ENCODE data around the gene PRKCD. TPM values are rescaled to one million over a fixed set of nuclear protein-coding genes. Genes with fewer than 3 reads are reported as not detected.

Gene PRKCD
- total and polyA plus RNA-seq, 2 donors (not counting 1 experiment from before 2014, with no cell fraction given), result 46.7 to 68.8 TPM

DNA sequence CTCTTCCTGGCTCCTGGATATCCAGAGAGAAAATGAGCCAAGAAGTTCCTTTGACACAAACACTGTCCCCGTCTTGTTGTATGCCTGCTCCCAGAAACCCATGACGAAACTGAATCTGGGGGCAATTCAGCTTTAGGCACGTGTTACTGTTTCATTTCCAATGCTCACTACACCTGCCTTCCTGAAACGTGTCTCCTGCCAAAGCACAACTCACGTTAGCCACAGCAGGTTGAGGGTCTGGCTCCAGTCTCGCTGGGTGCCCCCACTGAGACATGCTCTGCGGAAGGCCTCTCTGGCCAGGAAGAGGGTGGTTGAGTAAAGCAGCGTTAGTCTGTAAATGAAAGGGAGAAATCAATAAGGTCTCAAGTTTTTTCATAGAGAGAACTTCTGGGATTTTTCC, 37.5 kb upstream of the PRKCD start:
- DNase-seq, result no peak
- Histone ChIP-seq H3K4me1 (ENCODE audit: control insufficient read depth in 2 of 2, insufficient read depth in 2 of 2, low read length in 2 of 2) (no peaks in the 10 kb centered on the region), H2AFZ (ENCODE audit: insufficient read depth, low read depth, low read length, poor library complexity, severe bottlenecking) (no peak overlapping the region), H3K4me2 (replicated peaks; ENCODE audit: low read depth, low read length, poor library complexity, severe bottlenecking) (no peak overlapping the region), H3K4me3 (ENCODE audit: control extremely low read depth in 1 of 5, extremely low read depth in 1 of 5, insufficient read depth in 1 of 5, low read depth in 2 of 5, low read length in 4 of 5) (no peak overlapping the region), H3K36me3 (replicated peaks in 1 of 2; ENCODE audit: control extremely low read depth in 1 of 2, control insufficient read depth in 1 of 2, extremely low read depth in 1 of 2, insufficient read depth in 2 of 2, low read length in 1 of 2) (peaks cover 24 to 75% of the 10 kb centered on the region in 2 experiments), H3K27ac (ENCODE audit: low read length in 2 of 2) (no peak overlapping the region), H3K9me3 (ENCODE audit: control extremely low read depth in 1 of 3, control insufficient read depth in 2 of 3, insufficient read depth in 1 of 3, low read length in 2 of 3) (no peaks in the 10 kb centered on the region), H3K79me2 (ENCODE audit: control insufficient read depth, insufficient read depth, low read length) (peaks cover 19% of the 10 kb centered on the region), H3K9ac (ENCODE audit: low read length) (no peak overlapping the region), H4K20me1 (ENCODE audit: control insufficient read depth, insufficient read depth, low read length, poor library complexity, severe bottlenecking) (no peaks in the 10 kb centered on the region), H3K27me3 (replicated peaks in 1 of 4; ENCODE audit: control extremely low read depth in 1 of 4, control insufficient read depth in 3 of 4, insufficient read depth in 4 of 4, low read length in 3 of 4) (no peaks in the 10 kb centered on the region)
- Mint-ChIP-seq H3K4me1 (peaks cover 4% of the 10 kb centered on the region), H3K27me3 (no peaks in the 10 kb centered on the region), H3K9me3 (ENCODE audit: insufficient read depth) (no peaks in the 10 kb centered on the region), H3K4me3 (no peak overlapping the region), H3K27ac (peak overlapping the region; percentile 32)
- TF ChIP-seq EZH2 (IDR thresholded peaks at IDR 0.05; ENCODE audit: borderline replicate concordance, insufficient read depth, low read depth, low read length, poor library complexity, severe bottlenecking), result no peak
- TF ChIP-seq CTCF (IDR thresholded peaks at IDR 0.05), result no peak
- ChIA-PET CTCF (interaction anchor here (2.8 to 17.4 kb wide), 2 partner anchors 10 to 74 kb away, joined by 12 to 262 read pairs; no protein-coding TSS in a partner anchor), POLR2A (no interaction called here)
- ATAC-seq (ENCODE audit: low read depth), result no peak
- WGBS (ENCODE audit: insufficient coverage), result 98% methylated on average over 7 of the region's 8 CpGs
- intact Hi-C loops (cut with micrococcal nuclease), result no loop called here

DNA sequence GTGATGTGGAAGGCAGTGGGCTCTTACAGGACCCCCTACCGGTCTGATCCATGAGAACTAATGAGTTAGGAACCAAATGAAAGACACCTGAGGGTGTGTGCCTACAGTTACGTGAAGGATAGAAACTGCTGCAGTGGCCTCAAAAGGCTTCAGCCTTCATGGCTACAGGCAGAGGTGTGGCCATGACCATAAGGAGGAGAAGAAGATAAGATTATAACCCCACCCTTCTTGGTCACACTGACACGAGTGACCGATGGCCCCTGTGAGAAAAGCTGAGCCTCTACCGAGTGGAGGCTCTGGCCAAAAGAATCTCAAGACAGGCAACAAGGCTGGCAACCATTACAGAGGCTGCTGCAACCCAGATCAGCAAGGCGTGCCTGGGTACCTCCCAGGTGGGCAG, 37.1 kb upstream of the PRKCD start:
- Mint-ChIP-seq H3K4me3 (no peak overlapping the region), H3K9me3 (ENCODE audit: insufficient read depth) (no peaks in the 10 kb centered on the region), H3K27me3 (no peaks in the 10 kb centered on the region), H3K4me1 (peaks cover 6% of the 10 kb centered on the region), H3K27ac (no peak overlapping the region)
- Histone ChIP-seq H3K9me3 (ENCODE audit: control extremely low read depth in 1 of 3, control insufficient read depth in 2 of 3, insufficient read depth in 1 of 3, low read length in 2 of 3) (no peaks in the 10 kb centered on the region), H3K4me2 (replicated peaks; ENCODE audit: low read depth, low read length, poor library complexity, severe bottlenecking) (no peak overlapping the region), H3K79me2 (ENCODE audit: control insufficient read depth, insufficient read depth, low read length) (peaks cover 22% of the 10 kb centered on the region), H3K36me3 (replicated peaks in 1 of 2; ENCODE audit: control extremely low read depth in 1 of 2, control insufficient read depth in 1 of 2, extremely low read depth in 1 of 2, insufficient read depth in 2 of 2, low read length in 1 of 2) (peaks cover 24 to 70% of the 10 kb centered on the region in 2 experiments), H3K4me3 (ENCODE audit: control extremely low read depth in 1 of 5, extremely low read depth in 1 of 5, insufficient read depth in 1 of 5, low read depth in 2 of 5, low read length in 4 of 5) (no peak overlapping the region), H3K4me1 (ENCODE audit: control insufficient read depth in 2 of 2, insufficient read depth in 2 of 2, low read length in 2 of 2) (peaks cover 0 to 3% of the 10 kb centered on the region in 2 donors), H3K27ac (ENCODE audit: low read length in 2 of 2) (no peak overlapping the region), H3K9ac (ENCODE audit: low read length) (no peak overlapping the region), H4K20me1 (ENCODE audit: control insufficient read depth, insufficient read depth, low read length, poor library complexity, severe bottlenecking) (no peaks in the 10 kb centered on the region), H3K27me3 (replicated peaks in 1 of 4; ENCODE audit: control extremely low read depth in 1 of 4, control insufficient read depth in 3 of 4, insufficient read depth in 4 of 4, low read length in 3 of 4) (no peaks in the 10 kb centered on the region), H2AFZ (ENCODE audit: insufficient read depth, low read depth, low read length, poor library complexity, severe bottlenecking) (no peak overlapping the region)
- intact Hi-C loops (cut with micrococcal nuclease), result no loop called here
- TF ChIP-seq CTCF (IDR thresholded peaks at IDR 0.05) (no peak), EZH2 (IDR thresholded peaks at IDR 0.05; ENCODE audit: borderline replicate concordance, insufficient read depth, low read depth, low read length, poor library complexity, severe bottlenecking) (no peak)
- ChIA-PET POLR2A (no interaction called here), CTCF (interaction anchor here (1.9 to 17.4 kb wide), 3 partner anchors 9 to 74 kb away, joined by 12 to 262 read pairs (median 13); no protein-coding TSS in a partner anchor)
- DNase-seq, result no peak
- WGBS (ENCODE audit: insufficient coverage), result 96% methylated on average over 5 of the region's 6 CpGs
- ATAC-seq (ENCODE audit: low read depth), result no peak
